MM.1S (cell line): ENCODE measurements around the gene ADAM19.

Experiments
- DNase-seq: peaks from one replicate; pipeline ENCODE4 v3.0.0-alpha.2; 2015
- H2AFZ ChIP-seq: fragments of 300-600 bp; sonication (generic); 2 replicates; pipeline ENCODE4 v1.6.0; 2016; ENCODE audit warnings: antibody characterized with exemption, low read length
- H3F3A ChIP-seq: fragments of 300-600 bp; sonication (generic); 2 replicates; pipeline ENCODE4 v1.6.1; 2016; ENCODE audit warnings: mild to moderate bottlenecking, antibody characterized with exemption, low read length, moderate library complexity, mixed read lengths; ENCODE audit not compliant: insufficient read depth
- H3K27ac ChIP-seq: fragments of 300-600 bp; sonication (generic); 2 replicates; pipeline ENCODE4 v1.5.1; 2016; ENCODE audit warnings: mild to moderate bottlenecking, low read length
- H3K27me3 ChIP-seq: fragments of 300-600 bp; sonication (generic); replicated peaks from 2 replicates; pipeline ENCODE4 v1.6.0; 2016; ENCODE audit warnings: low read length; ENCODE audit not compliant: insufficient read depth
- H3K36me3 ChIP-seq: fragments of 300-600 bp; sonication (generic); replicated peaks from 2 replicates; pipeline ENCODE4 v1.6.1; 2016; ENCODE audit warnings: mild to moderate bottlenecking, low read length, mixed read lengths; ENCODE audit not compliant: insufficient read depth
- H3K4me1 ChIP-seq: fragments of 300-600 bp; sonication (generic); 2 replicates; pipeline ENCODE4 v1.6.1; 2016; ENCODE audit warnings: low read length, mixed read lengths
- H3K4me2 ChIP-seq: fragments of 300-600 bp; sonication (generic); 2 replicates; pipeline ENCODE4 v1.6.0; 2016; ENCODE audit warnings: low read depth, low read length
- H3K4me3 ChIP-seq: fragments of 300-600 bp; sonication (generic); 2 replicates; pipeline ENCODE4 v1.5.1; 2016; ENCODE audit warnings: low read length, mixed read lengths
- H3K79me2 ChIP-seq: fragments of 300-600 bp; sonication (generic); 2 replicates; pipeline ENCODE4 v1.6.1; 2016; ENCODE audit warnings: mixed run types, low read length, mixed read lengths
- H3K9ac ChIP-seq: fragments of 300-600 bp; sonication (generic); 2 replicates; pipeline ENCODE4 v1.6.1; 2016; ENCODE audit warnings: low read length, mixed read lengths
- H3K9me2 ChIP-seq: fragments of 300-600 bp; sonication (generic); replicated peaks from 2 replicates; pipeline ENCODE4 v1.6.1; 2016; ENCODE audit warnings: mild to moderate bottlenecking, low read length, mixed read lengths; ENCODE audit not compliant: insufficient read depth
- H3K9me3 ChIP-seq: fragments of 300-600 bp; sonication (generic); replicated peaks from 2 replicates; pipeline ENCODE4 v1.6.1; 2016; ENCODE audit warnings: mild to moderate bottlenecking, low read length, mixed read lengths; ENCODE audit not compliant: insufficient read depth
- H4K20me1 ChIP-seq: fragments of 300-600 bp; sonication (generic); 2 replicates; pipeline ENCODE4 v1.6.1; 2016; ENCODE audit warnings: mild to moderate bottlenecking, low read length, moderate library complexity, mixed read lengths; ENCODE audit not compliant: insufficient read depth
- CTCF ChIP-seq: fragments of 300-600 bp; sonication (generic); IDR thresholded peaks from 2 replicates; pipeline ENCODE4 v1.5.1; 2016; ENCODE audit warnings: antibody characterized with exemption, low read length, mixed read lengths
- EZH2 ChIP-seq: fragments of 300-600 bp; sonication (generic); optimal IDR thresholded peaks from 2 replicates; pipeline ENCODE3; 2017; ENCODE audit warnings: low read depth, mild to moderate bottlenecking, antibody characterized with exemption, low read length, mixed read lengths
- EZH2phosphoT487 ChIP-seq: fragments of 300-600 bp; sonication (generic); IDR thresholded peaks from 2 replicates; pipeline ENCODE4 v1.6.1; 2018; ENCODE audit warnings: antibody characterized with exemption, low read length

The ADAM19 gene

GRCh38 chr5:157450024-157450423 is 125.6 kb downstream of the ADAM19 start:
- H3K79me2 ChIP-seq, result no peaks in the 10 kb centered on the region
- TF ChIP-seq CTCF (no peak), EZH2 (no peak), EZH2phosphoT487 (no peak)
- H3K9me2 ChIP-seq, result no peaks in the 10 kb centered on the region
- no peak for DNase-seq
- no peaks in the 10 kb centered on the region for H3F3A ChIP-seq
- no peaks in the 10 kb centered on the region for H3K4me1 ChIP-seq
- no peaks in the 10 kb centered on the region for H3K36me3 ChIP-seq
- H3K27me3 ChIP-seq, result no peaks in the 10 kb centered on the region
- H3K9ac ChIP-seq, result no peak overlapping the region
- H3K4me3 ChIP-seq, result no peak overlapping the region
- no peaks in the 10 kb centered on the region for H4K20me1 ChIP-seq
- H3K27ac ChIP-seq, result no peak overlapping the region
- no peaks in the 10 kb centered on the region for H3K9me3 ChIP-seq
- H2AFZ ChIP-seq, result no peak overlapping the region
- H3K4me2 ChIP-seq, result no peak overlapping the region

DNA sequence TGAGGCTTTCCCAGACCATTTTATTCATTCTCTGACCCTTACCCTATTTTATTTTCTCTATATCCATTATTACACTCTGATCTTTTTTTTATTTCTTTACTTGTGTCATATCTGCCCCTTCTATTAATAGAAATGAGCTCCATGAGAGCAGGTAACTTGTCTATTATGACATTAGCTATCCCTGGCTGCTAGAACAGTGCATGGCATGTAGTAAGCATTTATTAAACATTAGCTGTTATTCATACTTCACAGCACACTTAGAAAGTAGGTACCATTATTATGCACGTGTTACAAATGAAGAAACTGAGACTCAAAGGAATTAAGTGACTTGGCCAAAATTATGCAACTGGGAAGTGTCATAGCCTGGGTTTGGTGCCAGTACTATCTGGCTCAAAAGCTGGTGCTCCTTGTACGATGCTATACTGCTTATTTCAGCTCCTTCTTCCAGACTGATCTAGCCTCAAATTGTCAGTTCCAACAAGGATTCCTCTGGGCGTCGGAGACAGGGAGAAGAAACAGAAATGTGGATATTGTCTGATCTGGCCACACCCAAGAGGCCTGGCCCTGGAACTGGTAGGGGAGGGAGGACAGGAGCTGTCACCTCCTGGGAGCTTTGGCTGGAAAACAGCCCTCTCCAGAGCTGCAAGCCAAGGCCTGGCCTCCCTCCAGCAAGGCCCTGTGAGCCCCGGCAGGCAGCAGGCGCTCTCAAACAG is 126.4 kb downstream of the ADAM19 start:
- H3K4me3 ChIP-seq, result no peak overlapping the region
- no peak overlapping the region for H2AFZ ChIP-seq
- no peak overlapping the region for H3K27ac ChIP-seq
- H3K36me3 ChIP-seq, result no peaks in the 10 kb centered on the region
- H3K4me1 ChIP-seq, result no peaks in the 10 kb centered on the region
- no peaks in the 10 kb centered on the region for H3K9me3 ChIP-seq
- no peaks in the 10 kb centered on the region for H4K20me1 ChIP-seq
- no peaks in the 10 kb centered on the region for H3K9me2 ChIP-seq
- no peak overlapping the region for H3K4me2 ChIP-seq
- no peak overlapping the region for H3K9ac ChIP-seq
- no peak for TF ChIP-seq CTCF
- TF ChIP-seq EZH2, result no peak
- no peak for TF ChIP-seq EZH2phosphoT487
- no peaks in the 10 kb centered on the region for H3K27me3 ChIP-seq
- H3K79me2 ChIP-seq, result no peaks in the 10 kb centered on the region
- H3F3A ChIP-seq, result no peaks in the 10 kb centered on the region
- DNase-seq, result no peak

- Histone ChIP-seq H3K9me2 (no peaks in the 10 kb centered on the region), H4K20me1 (no peaks in the 10 kb centered on the region), H3F3A (no peaks in the 10 kb centered on the region), H3K4me1 (no peaks in the 10 kb centered on the region), H2AFZ (no peak overlapping the region), H3K4me3 (no peak overlapping the region), H3K27me3 (no peaks in the 10 kb centered on the region), H3K4me2 (no peak overlapping the region), H3K27ac (no peak overlapping the region), H3K9ac (no peak overlapping the region), H3K9me3 (no peaks in the 10 kb centered on the region), H3K79me2 (no peaks in the 10 kb centered on the region), H3K36me3 (no peaks in the 10 kb centered on the region)
- no peak for DNase-seq
- TF ChIP-seq CTCF, result no peak
- TF ChIP-seq EZH2, result no peak
- TF ChIP-seq EZH2phosphoT487, result no peak
Observed at GRCh38 chr5:157447201-157447637, 128.4 kb downstream of the ADAM19 start.
